Adrenal gland (tissue), 5 donors: ENCODE results near the gene HIPK4.

ENCODE experiments used
- CTCF ChIP-seq, 6 experiments: fragments of 450-650 bp in 4 of 6; fragments of 200-600 bp in 2 of 6; sonication (generic) in 1 of 6; IDR thresholded peaks; 1 replicate in 5 of 6; 2 replicates in 1 of 6; pipeline versions ENCODE4 v1.5.1 to v1.8.0; 2016 to 2021; ENCODE audit warnings: antibody characterized with exemption in 6 of 6, mild to moderate bottlenecking in 2 of 6, moderate library complexity in 1 of 6
- POLR2A ChIP-seq, 2 donors: fragments of 450-650 bp; IDR thresholded peaks; one replicate each; pipeline ENCODE4 v1.6.1; 2017; ENCODE audit warnings: antibody characterized with exemption in 2 of 2, mild to moderate bottlenecking in 2 of 2, moderate library complexity in 1 of 2
- donor health status: DM: no; HTN: no; CAD: no.

GRCh38 chr19:40388481-40388880 is 1.5 kb downstream of the HIPK4 start:
- TF ChIP-seq CTCF (IDR thresholded peaks at IDR 0.05): peak in 2 of 6 experiments; percentile 12 to 17
- no peak for TF ChIP-seq POLR2A (IDR thresholded peaks at IDR 0.05)
